COLO668 (cell line): ENCODE results near the gene TRAF7.
"Not testable (repeated sequence)": the region's sequence is repeated elsewhere in the genome, so short reads cannot be mapped to it uniquely, and the experiment has no call there.

Experiments used
- DNase-seq: peaks from one replicate; lab custom pipeline; 2025; ENCODE audit not compliant: unreplicated experiment; lab: John Stamatoyannopoulos, UW

The TRAF7 gene

GRCh38 chr16:2155091-2155950, at the start of gene TRAF7:
Gene TRAF7, plus strand, starts transcription at chr16:2155782. Its CDS starts 8,139 bp downstream, at chr16:2163921.
- DNase-seq = peak; percentile 100

GRCh38 chr16:2106211-2106610, 49.4 kb upstream of the TRAF7 start:
- DNase-seq = not testable (repeated sequence)

- DNase-seq = not testable (repeated sequence)
Observed at GRCh38 chr16:2107121-2107790, 48.3 kb upstream of the TRAF7 start.

GRCh38 chr16:2107791-2108125, 47.8 kb upstream of the TRAF7 start:
- DNase-seq = not testable (repeated sequence)

- not testable (repeated sequence) for DNase-seq
Observed at GRCh38 chr16:2108446-2109270, 46.9 kb upstream of the TRAF7 start.

- DNase-seq = not testable (repeated sequence)
Observed at GRCh38 chr16:2109271-2109580, 46.4 kb upstream of the TRAF7 start.

- DNase-seq = not testable (repeated sequence)
Observed at GRCh38 chr16:2109872-2110271, 45.7 kb upstream of the TRAF7 start.

GRCh38 chr16:2110332-2111008, 45.1 kb upstream of the TRAF7 start:
- not testable (repeated sequence) for DNase-seq

- DNase-seq = not testable (repeated sequence)
Observed at GRCh38 chr16:2111009-2111353, 44.6 kb upstream of the TRAF7 start.

- DNase-seq = not testable (repeated sequence)
Observed at GRCh38 chr16:2111412-2112335, 43.9 kb upstream of the TRAF7 start.

- DNase-seq = not testable (repeated sequence)
Observed at GRCh38 chr16:2112539-2113106, 43.0 kb upstream of the TRAF7 start.

- not testable (repeated sequence) for DNase-seq
Observed at GRCh38 chr16:2114225-2114624, 41.4 kb upstream of the TRAF7 start.

GRCh38 chr16:2114885-2115590, 40.5 kb upstream of the TRAF7 start:
- not testable (repeated sequence) for DNase-seq

GRCh38 chr16:2115591-2115973, 40.0 kb upstream of the TRAF7 start:
- DNase-seq = no peak

- DNase-seq = not testable (repeated sequence)
Observed at GRCh38 chr16:2116428-2116827, 39.2 kb upstream of the TRAF7 start.

GRCh38 chr16:2117341-2117740, 38.2 kb upstream of the TRAF7 start:
- DNase-seq = not testable (repeated sequence)

GRCh38 chr16:2117960-2118722, 37.4 kb upstream of the TRAF7 start:
- DNase-seq = not testable (repeated sequence)

GRCh38 chr16:2121325-2121724, 34.3 kb upstream of the TRAF7 start:
- peak; percentile 9 for DNase-seq
